IMR-90 (cell line): ENCODE measurements around the gene SHROOM3. TPM values are rescaled to one million over a fixed set of nuclear protein-coding genes. Genes with fewer than 3 reads are reported as not detected.

Source experiments
- ATAC-seq: fragments of 200-7000 bp; cut with Tn5 transposase; 2 replicates; pipeline ENCODE4 v1.9.1; 2020; ENCODE audit warnings: low read depth, mild to moderate bottlenecking, moderate library complexity
- BruUV-seq: library from RNA; stranded (reverse); fragments of 400-500 nt; replicated peaks from 2 replicates; lab custom pipeline; 2021; lab: Mats Ljungman, UMichigan
- CTCF ChIA-PET: fragments of 300-600 bp; formaldehyde crosslinking; extraction: SDS; loops from one replicate; lab custom pipeline; 2021; ENCODE audit warnings: antibody characterized with exemption; lab: Yijun Ruan, JAX
- POLR2A ChIA-PET: fragments of 300-600 bp; sonication (Branson Sonifier 250); formaldehyde crosslinking; loops from one replicate; lab custom pipeline; 2022; ENCODE audit warnings: antibody characterized with exemption; ENCODE audit not compliant: unreplicated experiment; lab: Charles Lee
- DNase-seq: peaks from one replicate; pipeline ENCODE4 v3.0.0; 2013
- H2AFZ ChIP-seq: replicated peaks from 2 replicates; pipeline ENCODE3; 2013; ENCODE audit warnings: low read length, mild to moderate bottlenecking; ENCODE audit not compliant: poor library complexity
- H2AK5ac ChIP-seq: 2 replicates; pipeline ENCODE4 v1.6.1; 2013; ENCODE audit warnings: low read depth, low read length, inconsistent platforms
- H2AK9ac ChIP-seq: replicated peaks from 2 replicates; pipeline ENCODE3; 2013; ENCODE audit warnings: mild to moderate bottlenecking, low read depth, low read length, moderate library complexity; ENCODE audit not compliant: poor library complexity
- H2BK120ac ChIP-seq: 2 replicates; pipeline ENCODE4 v1.6.1; 2013; ENCODE audit warnings: low read depth, low read length, inconsistent platforms
- H2BK15ac ChIP-seq: 3 replicates; pipeline ENCODE4 v1.6.1; 2013; ENCODE audit warnings: low read depth, low read length, inconsistent platforms
- H2BK20ac ChIP-seq: 2 replicates; pipeline ENCODE4 v1.6.1; 2013; ENCODE audit warnings: low read depth, mild to moderate bottlenecking, inconsistent platforms, low read length, moderate library complexity
- H2BK5ac ChIP-seq: 2 replicates; pipeline ENCODE4 v1.6.1; 2013; ENCODE audit warnings: mild to moderate bottlenecking, low read depth, low read length, inconsistent platforms; ENCODE audit not compliant: poor library complexity, severe bottlenecking
- H3K14ac ChIP-seq: replicated peaks from 2 replicates; pipeline ENCODE4 v1.6.1; 2013; ENCODE audit warnings: low read depth, low read length, inconsistent platforms
- H3K18ac ChIP-seq: 2 replicates; pipeline ENCODE4 v1.6.1; 2013; ENCODE audit warnings: low read depth, low read length, control low read depth
- H3K23ac ChIP-seq: 2 replicates; pipeline ENCODE4 v1.6.1; 2013; ENCODE audit warnings: low read depth, low read length, inconsistent platforms
- H3K27ac ChIP-seq: 2 replicates; pipeline ENCODE4 v1.5.1; 2013; ENCODE audit warnings: mild to moderate bottlenecking, control low read depth, low read length; ENCODE audit not compliant: insufficient read depth
- H3K27me3 ChIP-seq: 2 replicates; pipeline ENCODE4 v1.6.1; 2013; ENCODE audit warnings: low read length; ENCODE audit not compliant: control insufficient read depth, insufficient read depth
- H3K36me3 ChIP-seq: 2 replicates; pipeline ENCODE4 v1.6.1; 2013; ENCODE audit warnings: low read length, mixed read lengths; ENCODE audit not compliant: control insufficient read depth, insufficient read depth
- H3K4ac ChIP-seq: 2 replicates; pipeline ENCODE4 v1.6.1; 2013; ENCODE audit warnings: low read depth, low read length, inconsistent platforms
- H3K4me1 ChIP-seq: 2 replicates; pipeline ENCODE4 v1.6.1; 2013; ENCODE audit warnings: low read length, mixed read lengths; ENCODE audit not compliant: control insufficient read depth, insufficient read depth
- H3K4me2 ChIP-seq: 2 replicates; pipeline ENCODE4 v1.6.1; 2013; ENCODE audit warnings: low read depth, mild to moderate bottlenecking, control low read depth, low read length, moderate library complexity
- H3K4me3 ChIP-seq: 2 replicates; pipeline ENCODE4 v1.5.1; 2013; ENCODE audit warnings: low read depth, mild to moderate bottlenecking, control low read depth, low read length, moderate library complexity; ENCODE audit not compliant: insufficient read depth
- H3K56ac ChIP-seq: 2 replicates; pipeline ENCODE4 v1.6.1; 2013; ENCODE audit warnings: low read length, inconsistent platforms; ENCODE audit not compliant: insufficient read depth; ENCODE audit errors: extremely low read depth
- H3K79me1 ChIP-seq, 2 experiments: 2 replicates each; pipeline ENCODE4 v1.6.1; 2013; ENCODE audit warnings: low read length in 2 of 2, inconsistent platforms in 1 of 2, low read depth in 1 of 2
- H3K9ac ChIP-seq: 2 replicates; pipeline ENCODE4 v1.6.1; 2013; ENCODE audit warnings: low read depth, low read length, control low read depth
- H3K9me1 ChIP-seq: 2 replicates; pipeline ENCODE4 v1.6.1; 2013; ENCODE audit warnings: low read length, inconsistent platforms; ENCODE audit not compliant: insufficient read depth
- H3K9me3 ChIP-seq: 2 replicates; pipeline ENCODE4 v1.6.1; 2013; ENCODE audit warnings: low read length; ENCODE audit not compliant: control insufficient read depth, insufficient read depth
- H4K20me1 ChIP-seq: 2 replicates; pipeline ENCODE4 v1.6.1; 2013; ENCODE audit warnings: low read length, inconsistent platforms; ENCODE audit not compliant: insufficient read depth
- H4K5ac ChIP-seq: 2 replicates; pipeline ENCODE4 v1.6.1; 2013; ENCODE audit warnings: mild to moderate bottlenecking, low read depth, low read length, control low read depth
- H4K8ac ChIP-seq, 2 experiments: 2 replicates each; pipeline ENCODE4 v1.6.1; 2013; ENCODE audit warnings: low read depth in 2 of 2, low read length in 2 of 2, control low read depth in 1 of 2, inconsistent platforms in 1 of 2
- H4K91ac ChIP-seq: 2 replicates; pipeline ENCODE4 v1.6.1; 2013; ENCODE audit warnings: low read depth, low read length, inconsistent platforms; ENCODE audit not compliant: insufficient read depth
- BHLHE40 ChIP-seq: fragments of 150-350 bp; IDR thresholded peaks from 2 replicates; pipeline ENCODE4 v1.6.1; 2016; ENCODE audit warnings: mild to moderate bottlenecking, low read depth, low read length
- CEBPB ChIP-seq: IDR thresholded peaks from 2 replicates; pipeline ENCODE4 v1.6.1; 2012; ENCODE audit warnings: low read depth, low read length, improper control_type of control experiment
- CHD1 ChIP-seq: IDR thresholded peaks from 2 replicates; pipeline ENCODE4 v1.6.1; 2012; ENCODE audit warnings: low read depth, low read length, improper control_type of control experiment
- FOS ChIP-seq: fragments of 150-350 bp; IDR thresholded peaks from 2 replicates; pipeline ENCODE4 v1.6.1; 2016; ENCODE audit warnings: low read depth, low read length
- MAFK ChIP-seq: IDR thresholded peaks from 2 replicates; pipeline ENCODE4 v1.6.1; 2012; ENCODE audit warnings: low read depth, low read length, improper control_type of control experiment
- MAZ ChIP-seq: IDR thresholded peaks from 2 replicates; pipeline ENCODE4 v1.6.1; 2012; ENCODE audit warnings: low read depth, mild to moderate bottlenecking, low read length, improper control_type of control experiment, moderate library complexity, borderline replicate concordance
- MXI1 ChIP-seq: IDR thresholded peaks from 2 replicates; pipeline ENCODE4 v1.6.1; 2012; ENCODE audit warnings: low read depth, mild to moderate bottlenecking, low read length, moderate library complexity, borderline replicate concordance
- NFE2L2 ChIP-seq: fragments of 150-350 bp; IDR thresholded peaks from 2 replicates; pipeline ENCODE4 v1.6.1; 2016; ENCODE audit warnings: low read depth, mild to moderate bottlenecking, low read length
- POLR2A ChIP-seq: IDR thresholded peaks from 2 replicates; pipeline ENCODE4 v1.6.1; 2012; ENCODE audit warnings: mild to moderate bottlenecking, low read depth, low read length
- RAD21 ChIP-seq: IDR thresholded peaks from 2 replicates; pipeline ENCODE4 v1.6.1; 2012; ENCODE audit warnings: low read length, improper control_type of control experiment
- RCOR1 ChIP-seq: IDR thresholded peaks from 2 replicates; pipeline ENCODE4 v1.6.1; 2012; ENCODE audit warnings: mild to moderate bottlenecking, low read length, improper control_type of control experiment; ENCODE audit not compliant: insufficient replicate concordance
- RFX5 ChIP-seq: IDR thresholded peaks from 2 replicates; pipeline ENCODE4 v1.8.0; 2012; ENCODE audit warnings: low read depth, mild to moderate bottlenecking, low read length, moderate library complexity
- SMC3 ChIP-seq: fragments of 150-350 bp; IDR thresholded peaks from 2 replicates; pipeline ENCODE4 v1.6.1; 2016; ENCODE audit warnings: low read depth, mild to moderate bottlenecking, antibody characterized with exemption, low read length, moderate library complexity
- WGBS, 2 experiments: methylation state at CpG; one replicate each; pipeline versions ENCODE4 v1.1.5 to v1.1.7; 2013; ENCODE audit warnings: missing lambda C conversion rate in 2 of 2; ENCODE audit not compliant: insufficient read length in 1 of 2; ENCODE audit errors: extremely low coverage in 2 of 2; 5-methylcytosine and 5-hydroxymethylcytosine counted together
- dilution Hi-C: fragments of 300-500 bp; cut with HindIII; formaldehyde crosslinking; loops from one replicate; pipeline ENCODE4 v1.14.3; 2018; ENCODE audit warnings: low sequenced_read_pairs; ENCODE audit not compliant: unreplicated experiment
- in situ Hi-C: fragments of 300-500 bp; cut with MboI; formaldehyde crosslinking; loops from 3 replicates; pipeline ENCODE4 v1.14.3; 2019; ENCODE audit warnings: low sequenced_read_pairs, inconsistent platforms, mixed read lengths
- intact Hi-C: fragments of 100-400 bp; cut with micrococcal nuclease; formaldehyde crosslinking; loops from 2 replicates; pipeline ENCODE4 v1.10.0; 2022
- polyA plus RNA-seq, 3 experiments: library from polyadenylated mRNA; depleted of rRNA; stranded (reverse); fragments of >200 nt; gene quantifications; 2 replicates each; pipeline ENCODE4 v1.2.3, GENCODE V29; 2012; ENCODE audit warnings: low replicate concordance in 1 of 3
- total RNA-seq: library from RNA; depleted of rRNA; stranded (reverse); fragments of >200 nt; gene quantifications from 2 replicates; pipeline ENCODE4 v1.2.3, GENCODE V29; 2012
- TF ChIP-seq, protein P1 (sequence below): fragments of 150-350 bp; IDR thresholded peaks from 2 replicates; pipeline ENCODE4 v1.6.1; 2017; ENCODE audit warnings: mild to moderate bottlenecking, antibody characterized with exemption, low read length, low read depth
- TF ChIP-seq, protein P2 (sequence below): conservative IDR thresholded peaks from 2 replicates; pipeline ENCODE4 v1.5.1; 2012; ENCODE audit warnings: mild to moderate bottlenecking, low read depth, low read length, improper control_type of control experiment
- TF ChIP-seq, protein P3 (sequence below): fragments of 150-350 bp; IDR thresholded peaks from 2 replicates; pipeline ENCODE4 v1.6.1; 2016; ENCODE audit warnings: low read depth, mild to moderate bottlenecking, low read length, moderate library complexity, borderline replicate concordance

The SHROOM3 gene
- total and polyA plus RNA-seq, 2 of the 4 experiments (the other 2 are of a cell fraction) = 10.8 to 19.5 TPM

DNA sequence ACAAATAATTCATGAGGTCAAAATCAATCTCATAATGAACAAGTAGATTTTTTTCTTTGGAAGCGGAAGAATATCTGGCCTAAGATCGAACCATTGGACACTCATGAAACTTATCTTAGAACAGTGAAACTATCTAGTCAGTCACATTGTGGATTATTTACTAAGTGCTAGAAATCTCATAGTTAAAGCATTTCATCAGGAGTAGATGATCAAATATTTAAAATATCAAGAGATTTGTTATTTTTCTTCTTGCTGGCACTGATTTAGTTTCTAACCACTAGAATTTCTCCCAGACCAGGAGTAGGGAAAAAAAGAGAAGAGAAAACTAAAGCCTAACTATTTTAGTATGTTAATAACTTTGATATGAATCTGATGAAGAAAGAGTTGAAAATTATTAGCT is 105.5 kb downstream of the SHROOM3 start:
- Histone ChIP-seq H2BK20ac (no peak overlapping the region), H3K18ac (no peak overlapping the region), H3K9me3 (no peaks in the 10 kb centered on the region), H4K91ac (no peak overlapping the region), H2AK5ac (no peak overlapping the region), H3K4me1 (peaks cover 6% of the 10 kb centered on the region), H3K56ac (no peak overlapping the region), H3K27me3 (no peaks in the 10 kb centered on the region), H3K9ac (no peak overlapping the region), H2BK15ac (no peak overlapping the region), H4K5ac (no peak overlapping the region), H3K9me1 (peaks cover 6% of the 10 kb centered on the region; the same call in 1 of the 2 replicates), H2AFZ (no peak overlapping the region), H3K27ac (no peak overlapping the region), H3K4ac (no peak overlapping the region), H2BK120ac (no peak overlapping the region), H3K36me3 (no peaks in the 10 kb centered on the region), H2AK9ac (no peak overlapping the region), H3K4me2 (no peak overlapping the region), H3K14ac (no peak overlapping the region), H4K20me1 (no peaks in the 10 kb centered on the region), H3K4me3 (no peak overlapping the region), H3K23ac (no peak overlapping the region), H3K79me1 (no peaks in the 10 kb centered on the region; a peak in 1 of 4 replicates), H4K8ac (no peak overlapping the region), H2BK5ac (peak overlapping the region; percentile 33)
- BruUV-seq = no TSS peak
- TF ChIP-seq BHLHE40 (no peak), NFE2L2 (no peak), MAFK (no peak), RFX5 (no peak), SMC3 (no peak), RAD21 (no peak), CHD1 (no peak), MXI1 (no peak), FOS (no peak), POLR2A (no peak), MAZ (no peak), RCOR1 (no peak), CEBPB (no peak)
- TF ChIP-seq, protein P1, sequence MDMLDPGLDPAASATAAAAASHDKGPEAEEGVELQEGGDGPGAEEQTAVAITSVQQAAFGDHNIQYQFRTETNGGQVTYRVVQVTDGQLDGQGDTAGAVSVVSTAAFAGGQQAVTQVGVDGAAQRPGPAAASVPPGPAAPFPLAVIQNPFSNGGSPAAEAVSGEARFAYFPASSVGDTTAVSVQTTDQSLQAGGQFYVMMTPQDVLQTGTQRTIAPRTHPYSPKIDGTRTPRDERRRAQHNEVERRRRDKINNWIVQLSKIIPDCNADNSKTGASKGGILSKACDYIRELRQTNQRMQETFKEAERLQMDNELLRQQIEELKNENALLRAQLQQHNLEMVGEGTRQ = no peak
- TF ChIP-seq, protein P2, sequence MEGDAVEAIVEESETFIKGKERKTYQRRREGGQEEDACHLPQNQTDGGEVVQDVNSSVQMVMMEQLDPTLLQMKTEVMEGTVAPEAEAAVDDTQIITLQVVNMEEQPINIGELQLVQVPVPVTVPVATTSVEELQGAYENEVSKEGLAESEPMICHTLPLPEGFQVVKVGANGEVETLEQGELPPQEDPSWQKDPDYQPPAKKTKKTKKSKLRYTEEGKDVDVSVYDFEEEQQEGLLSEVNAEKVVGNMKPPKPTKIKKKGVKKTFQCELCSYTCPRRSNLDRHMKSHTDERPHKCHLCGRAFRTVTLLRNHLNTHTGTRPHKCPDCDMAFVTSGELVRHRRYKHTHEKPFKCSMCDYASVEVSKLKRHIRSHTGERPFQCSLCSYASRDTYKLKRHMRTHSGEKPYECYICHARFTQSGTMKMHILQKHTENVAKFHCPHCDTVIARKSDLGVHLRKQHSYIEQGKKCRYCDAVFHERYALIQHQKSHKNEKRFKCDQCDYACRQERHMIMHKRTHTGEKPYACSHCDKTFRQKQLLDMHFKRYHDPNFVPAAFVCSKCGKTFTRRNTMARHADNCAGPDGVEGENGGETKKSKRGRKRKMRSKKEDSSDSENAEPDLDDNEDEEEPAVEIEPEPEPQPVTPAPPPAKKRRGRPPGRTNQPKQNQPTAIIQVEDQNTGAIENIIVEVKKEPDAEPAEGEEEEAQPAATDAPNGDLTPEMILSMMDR = no peak
- TF ChIP-seq, protein P3, sequence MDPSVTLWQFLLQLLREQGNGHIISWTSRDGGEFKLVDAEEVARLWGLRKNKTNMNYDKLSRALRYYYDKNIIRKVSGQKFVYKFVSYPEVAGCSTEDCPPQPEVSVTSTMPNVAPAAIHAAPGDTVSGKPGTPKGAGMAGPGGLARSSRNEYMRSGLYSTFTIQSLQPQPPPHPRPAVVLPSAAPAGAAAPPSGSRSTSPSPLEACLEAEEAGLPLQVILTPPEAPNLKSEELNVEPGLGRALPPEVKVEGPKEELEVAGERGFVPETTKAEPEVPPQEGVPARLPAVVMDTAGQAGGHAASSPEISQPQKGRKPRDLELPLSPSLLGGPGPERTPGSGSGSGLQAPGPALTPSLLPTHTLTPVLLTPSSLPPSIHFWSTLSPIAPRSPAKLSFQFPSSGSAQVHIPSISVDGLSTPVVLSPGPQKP = no peak
- WGBS, 2 experiments = no CpG with 5 or more reads among the region's 2 CpGs
- DNase-seq = no peak
- intact Hi-C loops = no loop called here
- peak; percentile 49 for ATAC-seq
- dilution Hi-C loops = no loop called here
- in situ Hi-C loops = no loop called here
- ChIA-PET CTCF (interaction anchor here (1.1 kb wide), 1 partner anchor 15 kb away, joined by 3 read pairs; no protein-coding TSS in a partner anchor), POLR2A (no interaction called here)
